ENCODE results near the gene MITF.

The MITF gene

DNA sequence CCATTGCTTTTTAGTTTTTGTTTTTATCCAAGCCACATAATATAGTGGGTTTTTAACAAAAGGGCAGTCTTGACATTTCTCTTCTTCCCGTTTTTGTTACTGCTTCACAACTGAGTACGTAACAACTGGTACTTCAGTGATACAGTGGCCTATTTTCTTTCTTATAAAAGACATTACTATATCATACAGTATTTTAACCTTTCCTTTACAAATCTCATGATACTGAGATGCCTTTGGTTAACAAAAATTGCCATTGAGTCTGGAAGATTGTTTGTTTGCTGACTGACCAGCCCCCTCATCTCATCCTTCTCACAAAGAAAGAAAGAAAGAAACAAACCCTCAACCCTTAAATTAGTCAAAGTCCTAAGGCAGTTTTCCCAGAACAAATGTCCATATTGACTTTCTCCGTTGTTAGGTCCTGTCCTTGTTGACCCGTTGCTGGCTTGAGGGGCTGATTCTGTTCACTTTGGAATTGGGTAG lies 183.3 kb downstream of the MITF start:
- H3K4me3 ChIP-seq (ENCODE audit: low read depth, low read length): no peak overlapping the region
- TF ChIP-seq, protein P1, sequence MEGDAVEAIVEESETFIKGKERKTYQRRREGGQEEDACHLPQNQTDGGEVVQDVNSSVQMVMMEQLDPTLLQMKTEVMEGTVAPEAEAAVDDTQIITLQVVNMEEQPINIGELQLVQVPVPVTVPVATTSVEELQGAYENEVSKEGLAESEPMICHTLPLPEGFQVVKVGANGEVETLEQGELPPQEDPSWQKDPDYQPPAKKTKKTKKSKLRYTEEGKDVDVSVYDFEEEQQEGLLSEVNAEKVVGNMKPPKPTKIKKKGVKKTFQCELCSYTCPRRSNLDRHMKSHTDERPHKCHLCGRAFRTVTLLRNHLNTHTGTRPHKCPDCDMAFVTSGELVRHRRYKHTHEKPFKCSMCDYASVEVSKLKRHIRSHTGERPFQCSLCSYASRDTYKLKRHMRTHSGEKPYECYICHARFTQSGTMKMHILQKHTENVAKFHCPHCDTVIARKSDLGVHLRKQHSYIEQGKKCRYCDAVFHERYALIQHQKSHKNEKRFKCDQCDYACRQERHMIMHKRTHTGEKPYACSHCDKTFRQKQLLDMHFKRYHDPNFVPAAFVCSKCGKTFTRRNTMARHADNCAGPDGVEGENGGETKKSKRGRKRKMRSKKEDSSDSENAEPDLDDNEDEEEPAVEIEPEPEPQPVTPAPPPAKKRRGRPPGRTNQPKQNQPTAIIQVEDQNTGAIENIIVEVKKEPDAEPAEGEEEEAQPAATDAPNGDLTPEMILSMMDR (IDR thresholded peaks at IDR 0.05; ENCODE audit: control insufficient read depth, extremely low read depth, insufficient read depth): no peak
- no peak for DNase-seq (ENCODE audit: low read depth)

DNA sequence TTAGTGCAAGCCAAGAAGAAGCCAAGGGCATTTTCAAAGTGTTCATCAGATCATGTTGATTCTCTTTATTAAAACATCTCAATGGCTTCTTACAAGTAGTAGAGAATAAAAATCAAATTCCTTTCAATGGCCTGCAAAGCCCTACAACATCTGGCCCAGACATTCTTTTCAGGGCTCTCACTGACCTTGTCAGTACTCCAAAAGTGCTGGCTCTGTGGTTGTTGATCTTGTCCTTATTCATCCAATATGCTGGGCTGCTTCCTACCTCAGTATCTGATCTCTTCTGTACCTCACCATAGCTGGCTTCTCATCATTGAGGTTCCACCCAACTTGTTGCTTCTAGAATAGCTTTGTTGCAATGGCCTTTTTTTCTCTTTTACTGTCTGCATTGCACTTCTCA lies 186.2 kb downstream of the MITF start:
- TF ChIP-seq, protein P1 (IDR thresholded peaks at IDR 0.05; ENCODE audit: control insufficient read depth, extremely low read depth, insufficient read depth): no peak
- DNase-seq (ENCODE audit: low read depth): no peak
- no peak overlapping the region for H3K4me3 ChIP-seq (ENCODE audit: low read depth, low read length)

GRCh38 chr3:69926385-69926784 lies 187.1 kb downstream of the MITF start:
- no peak overlapping the region for H3K4me3 ChIP-seq (ENCODE audit: low read depth, low read length)
- DNase-seq (ENCODE audit: low read depth): no peak
- TF ChIP-seq, protein P1 (IDR thresholded peaks at IDR 0.05; ENCODE audit: control insufficient read depth, extremely low read depth, insufficient read depth): no peak

DNA sequence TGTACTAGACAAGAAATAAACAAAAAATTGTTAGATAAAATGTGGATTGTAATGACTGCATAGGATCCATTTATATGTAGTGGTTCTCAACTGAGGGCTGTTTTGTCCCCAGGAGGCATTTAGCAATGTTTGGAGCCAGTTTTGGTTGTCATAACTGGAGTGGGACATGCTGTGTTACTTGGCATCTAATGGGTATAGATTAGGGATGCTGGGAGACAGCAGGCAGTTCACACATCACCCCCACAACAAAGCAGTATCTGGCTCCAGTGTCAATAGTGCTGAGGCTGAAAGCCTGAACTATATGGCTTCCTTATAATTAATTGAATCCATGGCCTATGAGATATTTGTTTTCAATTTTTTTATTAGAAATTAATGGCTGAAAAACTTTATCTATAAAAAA lies 188.3 kb downstream of the MITF start:
- TF ChIP-seq, protein P1 (IDR thresholded peaks at IDR 0.05; ENCODE audit: control insufficient read depth, extremely low read depth, insufficient read depth): no peak
- DNase-seq (ENCODE audit: low read depth): no peak
- no peak overlapping the region for H3K4me3 ChIP-seq (ENCODE audit: low read depth, low read length)

DNA sequence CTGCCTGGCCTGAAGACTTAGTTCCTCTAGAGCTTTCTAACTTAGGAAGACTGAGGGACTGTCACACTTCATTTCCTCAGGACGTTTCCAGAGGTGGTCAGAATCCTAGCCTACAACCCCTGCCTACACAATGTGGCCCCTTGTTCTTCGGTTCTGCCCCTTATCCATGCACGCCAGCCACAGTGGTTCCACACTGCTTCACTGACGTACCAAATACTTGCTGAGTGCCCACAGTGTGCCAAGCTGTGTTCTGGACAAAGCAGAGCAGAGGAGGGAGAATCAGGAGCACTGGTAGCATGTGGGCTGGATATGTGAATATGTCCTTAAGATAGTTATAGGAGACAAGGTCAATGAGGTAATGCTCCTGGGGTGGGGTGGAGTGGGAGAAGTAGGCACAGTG lies 189.8 kb downstream of the MITF start:
- TF ChIP-seq, protein P1 (IDR thresholded peaks at IDR 0.05; ENCODE audit: control insufficient read depth, extremely low read depth, insufficient read depth): no peak
- H3K4me3 ChIP-seq (ENCODE audit: low read depth, low read length): no peak overlapping the region
- DNase-seq (ENCODE audit: low read depth): no peak

GRCh38 chr3:69930564-69930963 lies 191.3 kb downstream of the MITF start:
- TF ChIP-seq, protein P1 (IDR thresholded peaks at IDR 0.05; ENCODE audit: control insufficient read depth, extremely low read depth, insufficient read depth): no peak
- peak; percentile 97 for DNase-seq (ENCODE audit: low read depth)
- no peak overlapping the region for H3K4me3 ChIP-seq (ENCODE audit: low read depth, low read length)

DNA sequence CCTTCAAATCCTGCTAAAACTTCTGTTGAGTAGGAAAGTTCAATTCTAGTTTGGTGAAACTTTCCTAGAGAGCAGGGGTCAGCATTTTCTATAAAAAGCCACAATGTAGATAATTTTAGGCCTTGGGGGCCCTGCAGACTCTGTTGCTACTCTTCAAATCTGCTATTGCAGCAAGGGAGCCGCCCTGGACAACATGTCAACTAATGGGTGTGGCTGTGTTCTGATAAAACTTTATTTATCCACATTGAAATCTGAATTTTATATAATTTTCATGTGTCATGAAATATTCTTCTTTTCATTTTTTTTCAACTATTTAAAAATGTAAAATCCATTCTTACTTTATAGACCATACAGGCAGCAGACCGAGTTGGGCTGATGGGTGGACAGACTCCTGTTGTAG lies 192.8 kb downstream of the MITF start:
- TF ChIP-seq, protein P1 (IDR thresholded peaks at IDR 0.05; ENCODE audit: control insufficient read depth, extremely low read depth, insufficient read depth): no peak
- no peak for DNase-seq (ENCODE audit: low read depth)
- no peak overlapping the region for H3K4me3 ChIP-seq (ENCODE audit: low read depth, low read length)
